Trophoblast cell (in vitro differentiated cells and primary cell): Measurements from ENCODE around the gene ARHGAP6.
"Not testable (repeated sequence)": the region's sequence is repeated elsewhere in the genome, so short reads cannot be mapped to it uniquely, and the experiment has no call there.

Source experiments
- DNase-seq, 2 donors: peaks; one replicate each; pipeline ENCODE4 v3.0.0-alpha.2; 2016
- H2AFZ ChIP-seq: 2 replicates; pipeline ENCODE4 v1.6.1; 2013; ENCODE audit warnings: low read length, moderate library complexity, mild to moderate bottlenecking; ENCODE audit not compliant: insufficient read depth, poor library complexity
- H2AK5ac ChIP-seq: 2 replicates; pipeline ENCODE4 v1.6.1; 2013; ENCODE audit warnings: mild to moderate bottlenecking, low read length
- H2BK120ac ChIP-seq: 2 replicates; pipeline ENCODE4 v1.6.1; 2013; ENCODE audit warnings: low read length, mild to moderate bottlenecking, moderate library complexity; ENCODE audit not compliant: insufficient read depth, poor library complexity
- H2BK12ac ChIP-seq: 2 replicates; pipeline ENCODE4 v1.6.1; 2013; ENCODE audit warnings: mild to moderate bottlenecking, low read length, moderate library complexity
- H2BK5ac ChIP-seq: 2 replicates; pipeline ENCODE4 v1.6.1; 2013; ENCODE audit warnings: low read length, low read depth, moderate library complexity, mild to moderate bottlenecking; ENCODE audit not compliant: poor library complexity
- H3K14ac ChIP-seq: 2 replicates; pipeline ENCODE4 v1.6.1; 2013; ENCODE audit warnings: mild to moderate bottlenecking, low read length
- H3K18ac ChIP-seq: 2 replicates; pipeline ENCODE4 v1.6.1; 2013; ENCODE audit warnings: mild to moderate bottlenecking, low read length
- H3K23ac ChIP-seq: 2 replicates; pipeline ENCODE4 v1.6.1; 2013; ENCODE audit warnings: low read length
- H3K27ac ChIP-seq: 2 replicates; pipeline ENCODE4 v1.5.1; 2013; ENCODE audit warnings: low read depth, mild to moderate bottlenecking, inconsistent platforms, low read length, moderate library complexity
- H3K27me3 ChIP-seq: 2 replicates; pipeline ENCODE4 v1.6.1; 2013; ENCODE audit warnings: inconsistent platforms, mild to moderate bottlenecking, low read length, moderate library complexity; ENCODE audit not compliant: insufficient read depth
- H3K36me3 ChIP-seq, 2 experiments: 1 replicate in 1 of 2; 2 replicates in 1 of 2; pipeline ENCODE4 v1.6.1; 2013; ENCODE audit warnings: low read length in 2 of 2, mild to moderate bottlenecking in 2 of 2, moderate library complexity in 1 of 2; ENCODE audit not compliant: insufficient read depth in 2 of 2, control insufficient read depth in 1 of 2
- H3K4ac ChIP-seq: 2 replicates; pipeline ENCODE4 v1.6.1; 2013; ENCODE audit warnings: low read depth, mild to moderate bottlenecking, low read length, moderate library complexity
- H3K4me1 ChIP-seq, 2 experiments: 1 replicate in 1 of 2; 2 replicates in 1 of 2; pipeline ENCODE4 v1.6.1; 2013; ENCODE audit warnings: low read length in 2 of 2, mild to moderate bottlenecking in 2 of 2, moderate library complexity in 1 of 2; ENCODE audit not compliant: insufficient read depth in 2 of 2, control insufficient read depth in 1 of 2
- H3K4me2 ChIP-seq: 2 replicates; pipeline ENCODE4 v1.6.1; 2013; ENCODE audit warnings: inconsistent platforms, mild to moderate bottlenecking, low read length, moderate library complexity
- H3K4me3 ChIP-seq: 2 replicates; pipeline ENCODE4 v1.5.1; 2013; ENCODE audit warnings: mild to moderate bottlenecking, low read depth, low read length, inconsistent platforms
- H3K79me1 ChIP-seq: one replicate; pipeline ENCODE4 v1.6.1; 2013; ENCODE audit warnings: low read length
- H3K79me2 ChIP-seq: 2 replicates; pipeline ENCODE4 v1.6.1; 2013; ENCODE audit warnings: low read length, mild to moderate bottlenecking; ENCODE audit not compliant: control insufficient read depth, insufficient read depth, poor library complexity
- H3K9ac ChIP-seq: 2 replicates; pipeline ENCODE4 v1.6.1; 2013; ENCODE audit warnings: mild to moderate bottlenecking, low read length
- H3K9me3 ChIP-seq: 2 replicates; pipeline ENCODE4 v1.6.1; 2013; ENCODE audit warnings: low read depth, mild to moderate bottlenecking, control low read depth, inconsistent platforms, low read length; ENCODE audit not compliant: insufficient read depth
- H4K12ac ChIP-seq: 2 replicates; pipeline ENCODE4 v1.6.1; 2013; ENCODE audit warnings: low read depth, mild to moderate bottlenecking, low read length, moderate library complexity
- H4K8ac ChIP-seq: 2 replicates; pipeline ENCODE4 v1.6.1; 2013; ENCODE audit warnings: low read depth, mild to moderate bottlenecking, low read length, moderate library complexity
- H4K91ac ChIP-seq: one replicate; pipeline ENCODE4 v1.6.1; 2013; ENCODE audit warnings: low read depth, mild to moderate bottlenecking, low read length, moderate library complexity
- WGBS: extraction: QIAGEN DNeasy Blood & Tissue Kit; methylation state at CpG from one replicate; pipeline ENCODE4 v1.1.7; 2013; ENCODE audit warnings: missing lambda C conversion rate; ENCODE audit not compliant: insufficient read length, insufficient coverage; ENCODE audit errors: extremely low coverage; 5-methylcytosine and 5-hydroxymethylcytosine counted together

The ARHGAP6 gene

GRCh38 chrX:11123087-11123486 lies 542.6 kb downstream of the ARHGAP6 start:
- H3K27ac ChIP-seq, H2AFZ ChIP-seq: not testable (repeated sequence)
- WGBS, result no CpG with 5 or more reads among the region's 6 CpGs

GRCh38 chrX:11119313-11119943 lies 546.3 kb downstream of the ARHGAP6 start:
- Histone ChIP-seq H3K79me2 (no peaks in the 10 kb centered on the region), H3K14ac (no peak overlapping the region), H2AK5ac (no peak overlapping the region), H3K18ac (no peak overlapping the region), H3K36me3 (peaks cover 27 to 39% of the 10 kb centered on the region in 2 experiments), H4K91ac (no peak overlapping the region), H2BK5ac (no peak overlapping the region), H3K27ac (no peak overlapping the region), H3K27me3 (no peaks in the 10 kb centered on the region), H3K4ac (no peak overlapping the region), H3K4me1 (no peaks in the 10 kb centered on the region), H3K4me2 (no peak overlapping the region), H3K9me3 (no peaks in the 10 kb centered on the region), H3K4me3 (no peak overlapping the region), H2AFZ (no peak overlapping the region), H2BK120ac (no peak overlapping the region), H3K9ac (no peak overlapping the region), H4K12ac (no peak overlapping the region), H3K23ac (no peak overlapping the region), H3K79me1 (no peaks in the 10 kb centered on the region), H4K8ac (no peak overlapping the region), H2BK12ac (no peak overlapping the region)
- no peak for DNase-seq
- no CpG with 5 or more reads among the region's 8 CpGs for WGBS

More at GRCh38 chrX:11123087-11123486, 542.6 kb downstream of the ARHGAP6 start:
- DNase-seq, H4K8ac ChIP-seq, H3K9me3 ChIP-seq, H3K79me1 ChIP-seq, H2BK120ac ChIP-seq, H4K91ac ChIP-seq, H2AK5ac ChIP-seq, H3K23ac ChIP-seq, H2BK12ac ChIP-seq, H3K79me2 ChIP-seq, H3K4me2 ChIP-seq, H3K4me3 ChIP-seq, H2BK5ac ChIP-seq, H3K18ac ChIP-seq, H3K4me1 ChIP-seq, H3K27me3 ChIP-seq, H3K14ac ChIP-seq, H3K9ac ChIP-seq, H3K4ac ChIP-seq, H4K12ac ChIP-seq: not testable (repeated sequence)
- H3K36me3 ChIP-seq, result peaks cover 15 to 22% of the 10 kb centered on the region in 2 experiments

- no peak overlapping the region for H4K91ac ChIP-seq
- no peaks in the 10 kb centered on the region for H3K27me3 ChIP-seq
- no peak overlapping the region for H3K4ac ChIP-seq
- no peak overlapping the region for H4K8ac ChIP-seq
- H2BK120ac ChIP-seq, result no peak overlapping the region
- H3K36me3 ChIP-seq, result peaks cover 27 to 42% of the 10 kb centered on the region in 2 experiments
- no peak overlapping the region for H4K12ac ChIP-seq
- no peak overlapping the region for H3K4me3 ChIP-seq
- no peak overlapping the region for H3K9ac ChIP-seq
- no peak overlapping the region for H2AK5ac ChIP-seq
- no peak overlapping the region for H3K27ac ChIP-seq
- H3K79me1 ChIP-seq, result no peaks in the 10 kb centered on the region
- no peaks in the 10 kb centered on the region for H3K79me2 ChIP-seq
- DNase-seq, result no peak
- WGBS, result no CpG with 5 or more reads among the region's 3 CpGs
- H3K18ac ChIP-seq, result no peak overlapping the region
- no peak overlapping the region for H3K23ac ChIP-seq
- H3K14ac ChIP-seq, result no peak overlapping the region
- H3K4me1 ChIP-seq, result peaks cover 0 to 2% of the 10 kb centered on the region in 2 experiments
- H2BK5ac ChIP-seq, result no peak overlapping the region
- no peak overlapping the region for H3K4me2 ChIP-seq
- H2AFZ ChIP-seq, result no peak overlapping the region
- no peaks in the 10 kb centered on the region for H3K9me3 ChIP-seq
- no peak overlapping the region for H2BK12ac ChIP-seq
Observed at GRCh38 chrX:11117745-11118144, 548.0 kb downstream of the ARHGAP6 start.

- Histone ChIP-seq H2AFZ (no peak overlapping the region), H3K79me2 (peaks cover 6% of the 10 kb centered on the region), H2BK5ac (no peak overlapping the region), H3K27me3 (no peaks in the 10 kb centered on the region), H3K9ac (no peak overlapping the region), H3K9me3 (no peaks in the 10 kb centered on the region), H4K12ac (no peak overlapping the region), H4K8ac (no peak overlapping the region), H2AK5ac (no peak overlapping the region), H4K91ac (no peak overlapping the region), H3K36me3 (peaks cover 14 to 22% of the 10 kb centered on the region in 2 experiments), H3K4me1 (peaks cover 0 to 9% of the 10 kb centered on the region in 2 experiments), H3K27ac (no peak overlapping the region), H3K18ac (no peak overlapping the region), H3K23ac (no peak overlapping the region), H3K14ac (no peak overlapping the region), H3K4ac (no peak overlapping the region), H2BK120ac (no peak overlapping the region), H2BK12ac (no peak overlapping the region), H3K4me3 (no peak overlapping the region), H3K79me1 (peaks cover 3% of the 10 kb centered on the region), H3K4me2 (no peak overlapping the region)
- DNase-seq, result peak; percentile 5 to 9
Observed at GRCh38 chrX:11113731-11114130, 552.0 kb downstream of the ARHGAP6 start.
